Medulla oblongata (tissue), 1 donor: ENCODE measurements around the gene MFF.

ENCODE experiments used
- DNase-seq: peaks from one replicate; pipeline ENCODE4 v3.0.0-alpha.2; 2015; ENCODE audit errors: extremely low spot score

The MFF gene

GRCh38 chr2:227406177-227407031 is 81.4 kb downstream of the MFF start:
- peak; percentile 92 for DNase-seq
